K562 (cell line): Measurements from ENCODE around the gene FCHSD1. TPM values are rescaled to one million over a fixed set of nuclear protein-coding genes. Genes with fewer than 3 reads are reported as not detected.
A peak's percentile ranks its signal among the peaks of the same experiment; 100 is the strongest.

Experiments used
- ASH1L ChIP-seq: fragments of 450-650 bp; IDR thresholded peaks from 2 replicates; pipeline ENCODE4 v1.6.1; 2018; ENCODE audit warnings: borderline replicate concordance, mild to moderate bottlenecking, low read depth; ENCODE audit not compliant: partially characterized antibody
- ATF1 ChIP-seq, 2 experiments: fragments of 450-650 bp in 1 of 2; IDR thresholded peaks; 2 replicates each; pipeline ENCODE4 v1.6.1; 2016; ENCODE audit warnings: missing compliant biosample characterization in 1 of 2, missing genetic modification characterization in 1 of 2
- EGR1 ChIP-seq: fragments of 450-650 bp; conservative IDR thresholded peaks from 2 replicates; pipeline ENCODE4 v1.6.1; 2017; ENCODE audit warnings: mild to moderate bottlenecking
- FOXJ2 ChIP-seq: fragments of 200-800 bp; sonication (Bioruptor generic); IDR thresholded peaks from 2 replicates; pipeline ENCODE4 v1.6.1; 2016; ENCODE audit warnings: missing genetic modification characterization, missing compliant biosample characterization
- KLF16 ChIP-seq: IDR thresholded peaks from 2 replicates; pipeline ENCODE4 v1.6.1; 2016; ENCODE audit warnings: antibody characterized with exemption
- MAZ ChIP-seq, 2 experiments: fragments of 450-650 bp in 1 of 2; sonication (generic) in 1 of 2; formaldehyde crosslinking; IDR thresholded peaks in 1 of 2; conservative IDR thresholded peaks in 1 of 2; 2 replicates each; pipeline versions ENCODE4 v1.4.0 to v1.5.0; 2020; ENCODE audit warnings: mild to moderate bottlenecking in 1 of 2, missing genetic modification reagents in 1 of 2
- PRPF4 ChIP-seq: fragments of 200-400 bp; formaldehyde crosslinking; IDR thresholded peaks from one replicate; pipeline ENCODE4 v1.6.1; 2017; ENCODE audit warnings: low read length, low read depth, mild to moderate bottlenecking; ENCODE audit not compliant: insufficient read depth, poor library complexity, severe bottlenecking
- SAP30 ChIP-seq: fragments of 200-600 bp; sonication (generic); IDR thresholded peaks from 2 replicates; pipeline ENCODE4 v1.6.1; 2012; ENCODE audit warnings: borderline replicate concordance, low read depth, mild to moderate bottlenecking, moderate library complexity, low read length, control low read depth, inconsistent platforms; ENCODE audit not compliant: insufficient read depth, poor library complexity, severe bottlenecking
- ZKSCAN1 ChIP-seq: fragments of 150-350 bp; IDR thresholded peaks from 2 replicates; pipeline ENCODE4 v1.6.1; 2016; ENCODE audit warnings: low read depth, low read length
- polyA plus RNA-seq, 8 experiments: library from polyadenylated mRNA; depleted of rRNA in 4 of 8; stranded (reverse) in 5 of 8; unstranded in 3 of 8; fragments of >200 nt; fragmentation: Nextera tagmentation in 2 of 8; fragmentation: Illumina TruSeq in 1 of 8; extraction: Ambion mirVana in 2 of 8; extraction: Trizol in 1 of 8; gene quantifications; 2 replicates each; pipeline versions ENCODE4 v1.2.1 to v1.2.3, GENCODE V29; 2011 to 2014; ENCODE audit warnings: inconsistent platforms in 1 of 8, missing spikeins in 1 of 8
- total RNA-seq, 7 experiments: library from RNA; depleted of rRNA in 6 of 7; stranded (reverse); fragments of >200 nt in 6 of 7; fragmentation: Illumina TruSeq in 2 of 7; extraction: Trizol in 2 of 7; gene quantifications; 2 replicates each; pipeline versions ENCODE4 v1.2.1 to v1.2.3, GENCODE V29; 2011 to 2021; ENCODE audit warnings: low replicate concordance in 1 of 7
- TF ChIP-seq, protein P1 (sequence below): fragments of 200-800 bp; sonication (Bioruptor generic); IDR thresholded peaks from 2 replicates; pipeline ENCODE4 v1.6.1; 2017; ENCODE audit warnings: missing genetic modification characterization, missing compliant biosample characterization
- TF ChIP-seq, protein P2 (sequence below), 2 experiments: IDR thresholded peaks; 2 replicates each; pipeline ENCODE4 v1.6.1; 2011; ENCODE audit warnings: borderline replicate concordance in 1 of 2, control low read depth in 1 of 2, low read depth in 1 of 2, low read length in 1 of 2, mild to moderate bottlenecking in 1 of 2, mixed read lengths in 1 of 2, moderate library complexity in 1 of 2; ENCODE audit not compliant: insufficient read depth in 1 of 2, insufficient read length in 1 of 2, poor library complexity in 1 of 2, severe bottlenecking in 1 of 2; ENCODE audit errors: extremely low read depth in 1 of 2
- TF ChIP-seq, protein P3 (sequence below): fragments of 200-800 bp; sonication (Bioruptor generic); IDR thresholded peaks from 2 replicates; pipeline ENCODE4 v1.6.1; 2017; ENCODE audit warnings: missing genetic modification characterization, missing compliant biosample characterization
- TF ChIP-seq, protein P4 (sequence below): sonication (generic); formaldehyde crosslinking; IDR thresholded peaks from 2 replicates; pipeline ENCODE4 v1.8.1; 2023; ENCODE audit warnings: mild to moderate bottlenecking, missing genetic modification reagents
- TF ChIP-seq, protein P5 (sequence below): fragments of 250-450 bp; sonication (Bioruptor Pico); IDR thresholded peaks from 2 replicates; pipeline ENCODE4 v1.9.0; 2021; ENCODE audit warnings: mild to moderate bottlenecking, inconsistent platforms

Gene FCHSD1
- total and polyA plus RNA-seq, 9 of the 15 experiments (the other 6 are each of a cell fraction or from before 2014, with no cell fraction given) = 0.35 to 37.5 (median 13.6) TPM

DNA sequence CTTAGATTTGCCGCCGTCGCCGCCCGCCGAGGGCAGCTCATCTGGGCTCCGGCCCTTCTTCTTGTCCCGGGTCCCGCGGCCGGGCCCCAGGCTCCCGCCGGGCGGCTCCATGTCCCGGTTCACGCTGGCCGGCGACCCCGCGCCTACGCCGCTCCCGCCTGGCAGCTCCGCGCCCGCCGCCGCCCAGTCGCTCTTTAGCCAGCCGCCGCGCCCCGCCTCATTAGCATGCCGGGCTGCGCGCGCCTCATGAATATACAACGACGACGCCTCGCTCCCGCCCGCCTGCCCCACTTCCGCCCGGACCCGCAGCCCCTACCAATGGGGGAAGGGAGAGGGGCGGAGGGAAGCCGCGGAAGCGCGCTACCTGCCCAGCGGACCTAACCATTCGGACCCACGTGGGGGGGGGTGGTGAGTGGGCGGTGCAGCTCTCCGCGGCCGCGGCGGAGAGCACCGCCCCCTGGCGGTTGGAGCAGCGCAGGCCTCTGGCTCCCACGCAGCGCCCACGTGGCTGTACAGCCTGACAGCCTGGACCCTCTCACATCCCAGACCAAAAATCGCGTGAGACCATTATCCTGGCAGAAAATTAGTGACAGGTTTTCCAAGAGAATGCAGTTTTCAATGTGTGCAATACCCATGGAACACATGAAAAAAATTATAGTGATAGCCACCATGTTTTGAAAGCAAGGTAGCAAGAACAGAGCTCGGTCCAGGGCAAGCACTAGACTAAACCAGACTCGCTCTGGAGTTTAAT, 32.2 kb downstream of the FCHSD1 start, which contains the start of gene DIAPH1 (continued):
- TF ChIP-seq ATF1 (CRISPR knock-in tag; IDR thresholded peaks at IDR 0.05) (no peak), ATF1 (tag; IDR thresholded peaks at IDR 0.05) (peak; percentile 86), FOXJ2 (tag) (0 out of 2 replicates have a peak, but pooled peaks have one; percentile 52), MAZ (CRISPR knock-in tag; conservative IDR thresholded peaks at IDR 0.05 in 1 of 2, IDR thresholded peaks at IDR 0.05 in 1 of 2) (peak; percentile 63 to 98; a peak in 3 of 4 replicates), PRPF4 (peak; percentile 79), ZKSCAN1 (peak; percentile 58; the same call in 1 of the 2 replicates), SAP30 (peak; percentile 40), KLF16 (peak; percentile 66), ASH1L (peak; percentile 21), EGR1 (peak; percentile 100)
- TF ChIP-seq, protein P1, sequence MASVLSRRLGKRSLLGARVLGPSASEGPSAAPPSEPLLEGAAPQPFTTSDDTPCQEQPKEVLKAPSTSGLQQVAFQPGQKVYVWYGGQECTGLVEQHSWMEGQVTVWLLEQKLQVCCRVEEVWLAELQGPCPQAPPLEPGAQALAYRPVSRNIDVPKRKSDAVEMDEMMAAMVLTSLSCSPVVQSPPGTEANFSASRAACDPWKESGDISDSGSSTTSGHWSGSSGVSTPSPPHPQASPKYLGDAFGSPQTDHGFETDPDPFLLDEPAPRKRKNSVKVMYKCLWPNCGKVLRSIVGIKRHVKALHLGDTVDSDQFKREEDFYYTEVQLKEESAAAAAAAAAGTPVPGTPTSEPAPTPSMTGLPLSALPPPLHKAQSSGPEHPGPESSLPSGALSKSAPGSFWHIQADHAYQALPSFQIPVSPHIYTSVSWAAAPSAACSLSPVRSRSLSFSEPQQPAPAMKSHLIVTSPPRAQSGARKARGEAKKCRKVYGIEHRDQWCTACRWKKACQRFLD = 0 out of 2 replicates have a peak, but pooled peaks have one; percentile 53
- TF ChIP-seq, protein P2, sequence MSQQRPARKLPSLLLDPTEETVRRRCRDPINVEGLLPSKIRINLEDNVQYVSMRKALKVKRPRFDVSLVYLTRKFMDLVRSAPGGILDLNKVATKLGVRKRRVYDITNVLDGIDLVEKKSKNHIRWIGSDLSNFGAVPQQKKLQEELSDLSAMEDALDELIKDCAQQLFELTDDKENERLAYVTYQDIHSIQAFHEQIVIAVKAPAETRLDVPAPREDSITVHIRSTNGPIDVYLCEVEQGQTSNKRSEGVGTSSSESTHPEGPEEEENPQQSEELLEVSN (IDR thresholded peaks at IDR 0.05; ENCODE audit: borderline replicate concordance in 1 of 2, extremely low read depth in 1 of 2, insufficient read depth in 1 of 2, insufficient read length in 1 of 2, low read depth in 1 of 2, low read length in 1 of 2, poor library complexity in 1 of 2, severe bottlenecking in 1 of 2) = peak; percentile 78 to 80
- TF ChIP-seq, protein P3, sequence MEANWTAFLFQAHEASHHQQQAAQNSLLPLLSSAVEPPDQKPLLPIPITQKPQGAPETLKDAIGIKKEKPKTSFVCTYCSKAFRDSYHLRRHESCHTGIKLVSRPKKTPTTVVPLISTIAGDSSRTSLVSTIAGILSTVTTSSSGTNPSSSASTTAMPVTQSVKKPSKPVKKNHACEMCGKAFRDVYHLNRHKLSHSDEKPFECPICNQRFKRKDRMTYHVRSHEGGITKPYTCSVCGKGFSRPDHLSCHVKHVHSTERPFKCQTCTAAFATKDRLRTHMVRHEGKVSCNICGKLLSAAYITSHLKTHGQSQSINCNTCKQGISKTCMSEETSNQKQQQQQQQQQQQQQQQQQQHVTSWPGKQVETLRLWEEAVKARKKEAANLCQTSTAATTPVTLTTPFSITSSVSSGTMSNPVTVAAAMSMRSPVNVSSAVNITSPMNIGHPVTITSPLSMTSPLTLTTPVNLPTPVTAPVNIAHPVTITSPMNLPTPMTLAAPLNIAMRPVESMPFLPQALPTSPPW (CRISPR knock-in tag) = peak; percentile 94
- TF ChIP-seq, protein P4, sequence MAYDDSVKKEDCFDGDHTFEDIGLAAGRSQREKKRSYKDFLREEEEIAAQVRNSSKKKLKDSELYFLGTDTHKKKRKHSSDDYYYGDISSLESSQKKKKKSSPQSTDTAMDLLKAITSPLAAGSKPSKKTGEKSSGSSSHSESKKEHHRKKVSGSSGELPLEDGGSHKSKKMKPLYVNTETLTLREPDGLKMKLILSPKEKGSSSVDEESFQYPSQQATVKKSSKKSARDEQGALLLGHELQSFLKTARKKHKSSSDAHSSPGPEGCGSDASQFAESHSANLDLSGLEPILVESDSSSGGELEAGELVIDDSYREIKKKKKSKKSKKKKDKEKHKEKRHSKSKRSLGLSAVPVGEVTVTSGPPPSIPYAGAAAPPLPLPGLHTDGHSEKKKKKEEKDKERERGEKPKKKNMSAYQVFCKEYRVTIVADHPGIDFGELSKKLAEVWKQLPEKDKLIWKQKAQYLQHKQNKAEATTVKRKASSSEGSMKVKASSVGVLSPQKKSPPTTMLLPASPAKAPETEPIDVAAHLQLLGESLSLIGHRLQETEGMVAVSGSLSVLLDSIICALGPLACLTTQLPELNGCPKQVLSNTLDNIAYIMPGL = peak; percentile 48; the same call in 1 of the 2 replicates
- TF ChIP-seq, protein P5, sequence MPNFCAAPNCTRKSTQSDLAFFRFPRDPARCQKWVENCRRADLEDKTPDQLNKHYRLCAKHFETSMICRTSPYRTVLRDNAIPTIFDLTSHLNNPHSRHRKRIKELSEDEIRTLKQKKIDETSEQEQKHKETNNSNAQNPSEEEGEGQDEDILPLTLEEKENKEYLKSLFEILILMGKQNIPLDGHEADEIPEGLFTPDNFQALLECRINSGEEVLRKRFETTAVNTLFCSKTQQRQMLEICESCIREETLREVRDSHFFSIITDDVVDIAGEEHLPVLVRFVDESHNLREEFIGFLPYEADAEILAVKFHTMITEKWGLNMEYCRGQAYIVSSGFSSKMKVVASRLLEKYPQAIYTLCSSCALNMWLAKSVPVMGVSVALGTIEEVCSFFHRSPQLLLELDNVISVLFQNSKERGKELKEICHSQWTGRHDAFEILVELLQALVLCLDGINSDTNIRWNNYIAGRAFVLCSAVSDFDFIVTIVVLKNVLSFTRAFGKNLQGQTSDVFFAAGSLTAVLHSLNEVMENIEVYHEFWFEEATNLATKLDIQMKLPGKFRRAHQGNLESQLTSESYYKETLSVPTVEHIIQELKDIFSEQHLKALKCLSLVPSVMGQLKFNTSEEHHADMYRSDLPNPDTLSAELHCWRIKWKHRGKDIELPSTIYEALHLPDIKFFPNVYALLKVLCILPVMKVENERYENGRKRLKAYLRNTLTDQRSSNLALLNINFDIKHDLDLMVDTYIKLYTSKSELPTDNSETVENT (CRISPR knock-in tag) = 0 out of 2 replicates have a peak, but pooled peaks have one; percentile 13
